ENCODE results near the gene KLHL17. TPM values are rescaled to one million over a fixed set of nuclear protein-coding genes. Genes with fewer than 3 reads are reported as not detected.
A peak's percentile ranks its signal among the peaks of the same experiment; 100 is the strongest.

KLHL17 gene
- total RNA-seq, 1 experiment from 2014 or later = 41.4 TPM

GRCh38 chr1:984476-984814 is 24.1 kb downstream of the KLHL17 start:
- H3K4me1 ChIP-seq (ENCODE audit: insufficient read depth, low read length) = no peaks in the 10 kb centered on the region
- Mint-ChIP-seq H3K27me3 (ENCODE audit: low read depth) (peaks cover 91% of the 10 kb centered on the region), H3K9me3 (peaks cover 4 to 11% of the 10 kb centered on the region in 2 experiments; a peak in 4 of 5 replicates), H3K36me3 (ENCODE audit: insufficient read depth in 1 of 3, low read depth in 3 of 3) (no peaks in the 10 kb centered on the region; a peak in 1 of 7 replicates), H3K4me3 (no peak overlapping the region), H3K27ac (no peak overlapping the region), H3K4me1 (no peaks in the 10 kb centered on the region)
- WGBS (ENCODE audit: extremely low coverage, insufficient read length, low lambda C conversion rate) = no CpG with 5 or more reads among the region's 12 CpGs
- TF ChIP-seq, protein P1, sequence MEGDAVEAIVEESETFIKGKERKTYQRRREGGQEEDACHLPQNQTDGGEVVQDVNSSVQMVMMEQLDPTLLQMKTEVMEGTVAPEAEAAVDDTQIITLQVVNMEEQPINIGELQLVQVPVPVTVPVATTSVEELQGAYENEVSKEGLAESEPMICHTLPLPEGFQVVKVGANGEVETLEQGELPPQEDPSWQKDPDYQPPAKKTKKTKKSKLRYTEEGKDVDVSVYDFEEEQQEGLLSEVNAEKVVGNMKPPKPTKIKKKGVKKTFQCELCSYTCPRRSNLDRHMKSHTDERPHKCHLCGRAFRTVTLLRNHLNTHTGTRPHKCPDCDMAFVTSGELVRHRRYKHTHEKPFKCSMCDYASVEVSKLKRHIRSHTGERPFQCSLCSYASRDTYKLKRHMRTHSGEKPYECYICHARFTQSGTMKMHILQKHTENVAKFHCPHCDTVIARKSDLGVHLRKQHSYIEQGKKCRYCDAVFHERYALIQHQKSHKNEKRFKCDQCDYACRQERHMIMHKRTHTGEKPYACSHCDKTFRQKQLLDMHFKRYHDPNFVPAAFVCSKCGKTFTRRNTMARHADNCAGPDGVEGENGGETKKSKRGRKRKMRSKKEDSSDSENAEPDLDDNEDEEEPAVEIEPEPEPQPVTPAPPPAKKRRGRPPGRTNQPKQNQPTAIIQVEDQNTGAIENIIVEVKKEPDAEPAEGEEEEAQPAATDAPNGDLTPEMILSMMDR (conservative IDR thresholded peaks at IDR 0.05) = peak; percentile 37; the same call in 2 of the 3 replicates
- no peaks in the 10 kb centered on the region for H3K23me2 ChIP-seq (ENCODE audit: insufficient read length, low read depth, low read length, poor library complexity, severe bottlenecking)
- no peak overlapping the region for H2BK120ac ChIP-seq (ENCODE audit: low read depth, low read length, poor library complexity, severe bottlenecking)
- H2BK12ac ChIP-seq (ENCODE audit: insufficient read length, low read depth, low read length) = no peak overlapping the region
- H3K18ac ChIP-seq (ENCODE audit: insufficient read length, low read depth, low read length) = no peak overlapping the region
- H3K23ac ChIP-seq (ENCODE audit: insufficient read length, low read depth, low read length) = no peak overlapping the region
- H2BK5ac ChIP-seq (ENCODE audit: insufficient read length, low read length) = no peak overlapping the region
- H3K56ac ChIP-seq (ENCODE audit: insufficient read length, low read depth, low read length) = no peak overlapping the region
- no peak overlapping the region for H2BK20ac ChIP-seq (ENCODE audit: low read depth, low read length, poor library complexity, severe bottlenecking)
- no peak overlapping the region for H3K4me2 ChIP-seq (ENCODE audit: insufficient read depth, insufficient read length, low read length)
- no peak overlapping the region for H2AK5ac ChIP-seq (ENCODE audit: insufficient read length, low read length)
- no peak overlapping the region for H3K27ac ChIP-seq (ENCODE audit: insufficient read length, low read depth, low read length)
- H2AFZ ChIP-seq (ENCODE audit: low read length) = no peak overlapping the region
- no peaks in the 10 kb centered on the region for H3K9me3 ChIP-seq (ENCODE audit: control insufficient read depth, low read depth, low read length)
- H3K27me3 ChIP-seq (ENCODE audit: insufficient read depth, low read length) = peaks cover 2% of the 10 kb centered on the region; the same call in 1 of the 2 replicates
- no peak overlapping the region for H4K8ac ChIP-seq (replicated peaks; ENCODE audit: insufficient read length, low read depth, low read length)
- H4K5ac ChIP-seq (ENCODE audit: insufficient read length, low read depth, low read length) = no peak overlapping the region
- H3T11ph ChIP-seq (ENCODE audit: low read length) = no peak overlapping the region
- no peak overlapping the region for H3K9ac ChIP-seq (ENCODE audit: extremely low read depth, insufficient read length, low read length)
- H3K79me2 ChIP-seq (ENCODE audit: insufficient read depth, low read length) = no peaks in the 10 kb centered on the region
- H2BK15ac ChIP-seq (ENCODE audit: low read depth, low read length) = no peak overlapping the region
- H3K79me1 ChIP-seq (ENCODE audit: insufficient read depth, low read depth, low read length, poor library complexity, severe bottlenecking) = no peaks in the 10 kb centered on the region
- DNase-seq = no peak
- no peak overlapping the region for H4K91ac ChIP-seq (ENCODE audit: insufficient read length, low read depth, low read length)
- no peak overlapping the region for H3K4ac ChIP-seq (ENCODE audit: low read depth, low read length)
- no peaks in the 10 kb centered on the region for H4K20me1 ChIP-seq (ENCODE audit: control insufficient read depth, insufficient read depth, insufficient read length)
- no peak overlapping the region for H3K14ac ChIP-seq (ENCODE audit: insufficient read depth, low read length)

Measured in H9 (cell line).